Ovary (tissue), 3 donors: ENCODE results near the gene STIM2.

Source experiments
- CTCF ChIP-seq, 3 donors: fragments of 450-650 bp in 2 of 3; fragments of 200-600 bp in 1 of 3; IDR thresholded peaks; one replicate each; pipeline versions ENCODE4 v1.5.1 to v1.8.0; 2016 to 2022; ENCODE audit warnings: antibody characterized with exemption in 3 of 3, mild to moderate bottlenecking in 1 of 3
- POLR2A ChIP-seq: fragments of 450-650 bp; IDR thresholded peaks from one replicate; pipeline ENCODE4 v1.6.1; 2017; ENCODE audit warnings: antibody characterized with exemption, mild to moderate bottlenecking, moderate library complexity
- donor health status: DM: no; HTN: no; CAD: no.

GRCh38 chr4:26905172-26905571 lies 44.5 kb downstream of the STIM2 start:
- no peak for TF ChIP-seq CTCF (IDR thresholded peaks at IDR 0.05)
- no peak for TF ChIP-seq POLR2A
